ENCODE results near the gene PRDM10.

The PRDM10 gene

GRCh38 chr11:129928923-129929692 lies 73.5 kb downstream of the PRDM10 start:
- POLR2A ChIA-PET = interaction anchor here (1.0 kb wide), 1 partner anchor 74 kb away, joined by 3 read pairs; the partner anchor contains the start of gene PRDM10
- CTCF ChIA-PET = interaction anchor here (0.7 to 12.7 kb wide), 4 partner anchors 10 to 200 kb away, joined by 3 to 489 read pairs (median 4); no protein-coding TSS in a partner anchor
- no peak for TF ChIP-seq CTCF (IDR thresholded peaks at IDR 0.05; ENCODE audit: insufficient read depth, low read length, missing control alignments)
- no peak for DNase-seq (ENCODE audit: low read depth, low spot score)
- H3K4me3 ChIP-seq (ENCODE audit: low read depth, low read length) = no peak overlapping the region

GRCh38 chr11:129922674-129923073 lies 80.0 kb downstream of the PRDM10 start:
- no peak for TF ChIP-seq CTCF (IDR thresholded peaks at IDR 0.05; ENCODE audit: insufficient read depth, low read length, missing control alignments)
- DNase-seq (ENCODE audit: low read depth, low spot score) = no peak
- ChIA-PET POLR2A (no interaction called here), CTCF (interaction anchor here (0.8 to 12.7 kb wide), 23 partner anchors 10 to 278 kb away, joined by 3 to 489 read pairs (median 4); no protein-coding TSS in a partner anchor)
- no peak overlapping the region for H3K4me3 ChIP-seq (ENCODE audit: low read depth, low read length)

GRCh38 chr11:129918361-129918760 lies 84.3 kb downstream of the PRDM10 start:
- no peak for DNase-seq (ENCODE audit: low read depth, low spot score)
- TF ChIP-seq CTCF (IDR thresholded peaks at IDR 0.05; ENCODE audit: insufficient read depth, low read length, missing control alignments) = no peak
- ChIA-PET CTCF (interaction anchor here (1.0 to 12.7 kb wide), 2 partner anchors 211 to 214 kb away, joined by 5 to 489 read pairs; no protein-coding TSS in a partner anchor), POLR2A (no interaction called here)
- no peak overlapping the region for H3K4me3 ChIP-seq (ENCODE audit: low read depth, low read length)

GRCh38 chr11:129917231-129917630 lies 85.4 kb downstream of the PRDM10 start:
- ChIA-PET POLR2A (no interaction called here), CTCF (interaction anchor here (1.4 kb wide), 1 partner anchor 9 kb away, joined by 7 read pairs; no protein-coding TSS in a partner anchor)
- H3K4me3 ChIP-seq (ENCODE audit: low read depth, low read length) = no peak overlapping the region
- TF ChIP-seq CTCF (IDR thresholded peaks at IDR 0.05; ENCODE audit: insufficient read depth, low read length, missing control alignments) = no peak
- DNase-seq (ENCODE audit: low read depth, low spot score) = no peak

GRCh38 chr11:129911298-129911697 lies 91.3 kb downstream of the PRDM10 start:
- H3K4me3 ChIP-seq (ENCODE audit: low read depth, low read length) = no peak overlapping the region
- CTCF ChIA-PET = interaction anchor here (1.0 to 4.9 kb wide), 4 partner anchors 9 to 219 kb away, joined by 3 to 43 read pairs (median 4); no protein-coding TSS in a partner anchor
- POLR2A ChIA-PET = no interaction called here
- TF ChIP-seq CTCF (IDR thresholded peaks at IDR 0.05; ENCODE audit: insufficient read depth, low read length, missing control alignments) = no peak
- no peak for DNase-seq (ENCODE audit: low read depth, low spot score)

- no peak for TF ChIP-seq CTCF (IDR thresholded peaks at IDR 0.05; ENCODE audit: insufficient read depth, low read length, missing control alignments)
- POLR2A ChIA-PET = no interaction called here
- CTCF ChIA-PET = interaction anchor here (0.8 to 4.9 kb wide), 6 partner anchors 8 to 224 kb away, joined by 3 to 43 read pairs (median 5); no protein-coding TSS in a partner anchor
Observed at GRCh38 chr11:129910360-129910759, 92.3 kb downstream of the PRDM10 start.

More at GRCh38 chr11:129910360-129910759, 92.3 kb downstream of the PRDM10 start:
- H3K4me3 ChIP-seq (ENCODE audit: low read depth, low read length) = no peak overlapping the region
- no peak for DNase-seq (ENCODE audit: low read depth, low spot score)

Data from AG04449 (cell line).